Colon (tissue), 2 donors: ENCODE measurements around the gene AUTS2.

ENCODE experiments used
- FAIRE-seq: peaks from 2 replicates; lab custom pipeline; 2012; peaks lifted over from hg19 to GRCh38; lab: Jason Lieb, UNC
- donor health status: control.
- donor health status: control.

The AUTS2 gene

DNA sequence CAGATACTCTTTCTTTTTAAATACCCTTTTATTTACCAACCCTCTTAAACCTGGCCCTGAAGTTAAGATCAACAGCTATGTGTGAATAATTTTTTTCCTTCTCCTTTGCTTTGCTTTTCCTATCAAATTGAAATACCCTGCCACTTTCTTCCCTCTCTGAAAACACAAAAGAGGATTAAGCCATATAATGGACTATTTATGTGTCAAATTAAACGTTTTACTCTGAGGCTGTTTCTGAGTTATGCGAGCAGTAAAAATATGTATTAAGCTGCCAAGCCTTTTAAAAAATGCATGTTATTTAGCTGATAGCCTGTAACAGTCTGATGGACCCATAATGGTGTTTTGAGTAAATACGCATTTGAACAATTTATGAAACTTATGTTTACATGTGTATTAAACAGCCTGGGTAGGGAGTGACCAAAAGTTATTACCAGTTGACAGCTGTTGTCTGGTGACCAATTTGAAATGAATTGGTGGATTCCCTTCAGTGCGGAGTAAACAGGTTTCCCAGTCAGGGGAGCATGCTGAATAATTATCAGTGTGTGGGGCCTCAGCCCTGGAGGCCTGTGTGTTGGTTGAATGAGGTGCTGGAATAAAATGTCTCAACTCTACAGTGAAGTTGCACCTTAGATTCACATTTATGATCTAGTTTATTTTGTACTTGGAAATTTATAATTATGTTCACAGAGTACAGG is 89.6 kb downstream of the AUTS2 start:
- no peak for FAIRE-seq

DNA sequence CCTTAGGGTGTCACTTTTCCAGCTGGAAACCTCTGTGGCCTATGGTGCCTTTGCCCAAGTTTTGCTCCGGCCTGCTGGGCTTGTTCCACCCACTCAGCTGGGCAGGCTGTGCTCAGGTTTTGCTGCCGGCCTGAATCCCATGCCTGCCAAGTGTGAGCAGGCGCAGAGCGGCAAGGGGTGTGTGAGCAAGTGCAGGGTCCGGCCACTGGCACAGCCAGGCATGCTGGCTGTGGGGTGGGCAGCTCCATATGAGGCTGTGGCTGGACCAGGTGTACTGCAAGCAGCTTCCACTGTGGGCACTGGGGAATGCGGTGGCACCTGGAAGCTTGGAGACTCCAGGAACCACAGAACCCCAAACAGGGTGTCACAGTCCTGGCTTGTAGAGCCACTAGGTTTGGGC is 92.1 kb downstream of the AUTS2 start:
- no peak for FAIRE-seq

DNA sequence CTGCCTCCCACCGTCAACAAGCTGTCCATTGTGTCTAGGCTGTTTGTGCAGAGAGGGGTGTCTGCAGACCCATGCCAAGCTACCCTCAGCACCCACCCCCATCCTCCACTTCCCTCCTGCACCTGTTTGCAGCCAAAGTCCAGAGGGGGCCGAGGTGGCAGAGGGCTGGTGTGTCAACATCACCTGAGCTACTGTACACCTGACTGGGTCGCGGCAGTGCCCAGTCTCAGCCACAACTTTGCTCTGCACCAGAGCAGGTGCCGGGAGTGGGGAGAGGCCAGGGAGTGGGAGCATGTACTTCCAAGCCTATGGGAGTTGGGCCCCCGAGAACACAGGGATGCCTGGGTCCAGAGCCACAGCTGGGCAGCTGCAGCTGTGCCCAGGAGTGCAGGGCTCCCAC is 93.1 kb downstream of the AUTS2 start:
- FAIRE-seq = no peak

GRCh38 chr7:69691734-69692133 is 93.5 kb downstream of the AUTS2 start:
- no peak for FAIRE-seq

GRCh38 chr7:69692611-69693010 is 94.3 kb downstream of the AUTS2 start:
- no peak for FAIRE-seq

DNA sequence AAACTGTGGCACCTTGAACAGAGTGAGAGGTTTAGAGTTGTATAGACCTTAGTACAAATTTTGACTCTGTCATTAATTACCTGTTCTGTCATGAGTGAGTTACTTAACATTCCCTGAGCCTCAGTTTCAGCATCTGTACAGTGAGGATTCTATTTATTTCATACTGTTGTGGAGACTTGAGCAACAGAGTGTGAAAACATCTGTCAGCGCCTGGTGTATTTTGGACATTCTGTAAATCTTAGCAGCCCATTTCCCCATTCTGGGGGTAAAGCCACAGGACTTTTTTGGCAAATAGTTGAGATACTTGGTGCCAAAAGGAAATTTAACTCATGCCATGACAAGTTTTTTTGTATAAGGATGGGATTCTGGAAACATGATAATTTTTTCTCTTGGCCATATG is 94.8 kb downstream of the AUTS2 start:
- FAIRE-seq = no peak

DNA sequence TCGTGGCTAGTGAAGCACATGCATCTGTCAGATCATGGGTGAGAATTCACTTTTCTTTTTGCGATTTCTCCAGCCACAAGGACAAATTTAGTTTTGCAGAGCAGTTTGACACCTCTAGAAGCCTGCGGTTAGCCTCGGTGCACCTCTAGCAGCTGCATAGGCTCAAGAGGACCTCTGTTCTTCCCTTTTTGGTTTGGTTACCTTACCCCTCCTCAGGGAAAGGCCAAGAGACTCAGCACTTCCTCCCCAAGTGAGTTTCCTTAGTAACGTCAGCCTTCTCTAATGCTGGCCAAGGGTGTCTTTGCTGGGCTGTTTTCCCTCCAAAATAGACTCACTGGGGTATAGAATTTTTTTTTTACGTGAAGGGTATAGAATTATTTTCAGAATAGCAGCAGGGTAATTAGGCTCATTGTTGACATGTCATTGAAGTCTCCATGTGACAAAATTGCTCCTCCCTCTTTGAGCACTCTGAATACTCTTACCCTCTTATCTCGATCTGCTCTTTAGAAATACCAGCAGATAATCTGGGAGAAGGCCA is 97.8 kb downstream of the AUTS2 start:
- no peak for FAIRE-seq

- FAIRE-seq = no peak
These were observed 98.7 kb downstream of the AUTS2 start for GRCh38 chr7:69696686-69697685.

- no peak for FAIRE-seq
These were observed 100.0 kb downstream of the AUTS2 start for GRCh38 chr7:69698109-69698825.

DNA sequence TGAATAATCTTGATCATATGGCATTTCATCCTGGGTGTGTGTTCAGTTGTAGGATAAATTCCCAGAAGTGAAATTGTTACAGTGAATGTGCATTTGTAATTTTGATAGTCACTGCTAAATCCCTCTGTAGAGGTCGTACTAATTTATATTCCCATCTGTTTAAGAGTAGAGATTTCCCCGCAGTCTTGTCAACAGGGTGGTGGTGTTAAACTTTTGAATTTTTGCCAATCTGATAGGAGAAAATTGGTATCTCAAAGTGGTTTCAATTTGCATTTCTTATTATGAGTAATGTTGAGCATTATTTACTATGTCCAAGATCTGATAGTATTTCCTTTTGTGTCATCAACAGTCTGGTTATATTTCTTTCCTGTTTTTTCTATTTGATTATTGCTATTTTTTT is 101.7 kb downstream of the AUTS2 start:
- FAIRE-seq = no peak

DNA sequence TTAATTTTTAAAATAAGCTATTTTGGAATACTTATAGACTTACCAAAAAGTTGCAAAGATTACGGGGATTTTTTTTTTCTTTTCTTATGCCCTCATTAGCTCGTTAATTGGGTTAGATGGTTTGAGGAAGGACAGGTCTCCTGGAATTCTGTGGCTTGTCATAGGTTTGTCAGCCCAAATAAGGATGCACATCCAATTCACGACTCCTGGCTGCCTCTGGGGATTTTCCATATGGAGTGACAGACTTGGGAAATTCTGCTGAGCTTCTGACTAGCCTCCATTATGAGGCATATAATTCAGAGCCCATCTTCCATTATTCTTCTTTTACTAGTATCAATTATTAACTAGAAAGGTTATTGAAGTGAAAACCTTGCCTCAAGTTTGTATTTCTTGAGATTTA is 102.1 kb downstream of the AUTS2 start:
- no peak for FAIRE-seq

DNA sequence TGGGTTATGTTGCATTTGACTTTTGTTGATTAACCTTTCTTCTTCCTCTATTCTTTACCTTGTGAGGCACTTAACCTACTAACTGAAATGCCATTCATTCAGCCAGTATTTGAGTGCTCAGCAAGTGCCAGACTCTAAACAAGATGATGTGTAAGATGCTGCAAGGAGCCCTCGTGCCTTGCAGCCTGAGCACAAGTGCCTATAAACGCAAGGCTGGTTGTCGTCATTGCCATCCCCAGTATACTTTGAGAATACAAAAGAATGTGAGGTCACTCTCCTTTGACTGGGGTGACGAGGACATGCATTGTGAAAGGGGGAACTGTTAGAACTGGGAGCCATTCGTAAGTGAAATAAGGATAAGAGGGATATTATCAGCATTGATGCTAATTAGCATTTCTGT is 103.0 kb downstream of the AUTS2 start:
- no peak for FAIRE-seq

- FAIRE-seq = no peak
These were observed 104.1 kb downstream of the AUTS2 start for GRCh38 chr7:69702357-69702756.

- FAIRE-seq = no peak
These were observed 104.8 kb downstream of the AUTS2 start for GRCh38 chr7:69703099-69703498.

DNA sequence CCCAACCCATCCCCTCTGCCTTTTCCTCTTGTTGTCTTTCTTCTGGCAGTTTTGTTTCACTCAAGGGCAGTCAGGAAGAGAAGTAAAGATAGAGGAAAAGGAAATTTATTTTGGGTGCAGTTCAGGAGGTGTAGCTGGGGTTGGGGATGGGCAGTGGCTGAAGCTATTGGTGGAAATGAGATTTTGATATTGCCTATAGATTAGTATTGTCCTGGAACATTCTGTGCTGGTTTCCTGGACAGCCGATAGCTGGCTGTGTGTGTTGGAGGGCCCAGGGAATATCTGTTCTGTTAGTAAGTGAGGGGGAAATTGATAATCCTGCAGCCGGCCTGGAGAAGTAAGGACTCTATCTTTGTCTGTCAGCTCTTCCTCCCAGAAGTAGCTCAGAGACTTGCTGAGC is 107.8 kb downstream of the AUTS2 start:
- FAIRE-seq = no peak

DNA sequence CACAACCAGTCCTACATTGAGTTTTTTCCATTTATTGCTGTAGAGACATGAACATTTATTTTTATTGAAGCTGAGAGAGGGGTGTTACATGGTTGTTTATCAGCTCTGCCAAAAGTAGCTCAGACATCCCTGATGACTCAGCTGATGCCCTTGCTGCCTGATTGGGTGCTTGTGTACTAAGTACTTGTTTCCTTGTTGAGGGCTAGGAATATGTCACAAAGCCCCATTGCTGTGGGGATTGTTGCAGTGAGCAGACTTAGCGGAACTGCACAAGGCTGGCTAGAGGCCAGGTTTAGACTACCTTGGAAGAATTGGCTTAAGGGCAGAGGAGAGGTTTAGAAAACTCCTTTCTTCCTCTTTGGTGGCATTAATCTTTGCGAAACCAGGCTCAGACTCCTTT is 110.6 kb downstream of the AUTS2 start:
- FAIRE-seq = no peak

DNA sequence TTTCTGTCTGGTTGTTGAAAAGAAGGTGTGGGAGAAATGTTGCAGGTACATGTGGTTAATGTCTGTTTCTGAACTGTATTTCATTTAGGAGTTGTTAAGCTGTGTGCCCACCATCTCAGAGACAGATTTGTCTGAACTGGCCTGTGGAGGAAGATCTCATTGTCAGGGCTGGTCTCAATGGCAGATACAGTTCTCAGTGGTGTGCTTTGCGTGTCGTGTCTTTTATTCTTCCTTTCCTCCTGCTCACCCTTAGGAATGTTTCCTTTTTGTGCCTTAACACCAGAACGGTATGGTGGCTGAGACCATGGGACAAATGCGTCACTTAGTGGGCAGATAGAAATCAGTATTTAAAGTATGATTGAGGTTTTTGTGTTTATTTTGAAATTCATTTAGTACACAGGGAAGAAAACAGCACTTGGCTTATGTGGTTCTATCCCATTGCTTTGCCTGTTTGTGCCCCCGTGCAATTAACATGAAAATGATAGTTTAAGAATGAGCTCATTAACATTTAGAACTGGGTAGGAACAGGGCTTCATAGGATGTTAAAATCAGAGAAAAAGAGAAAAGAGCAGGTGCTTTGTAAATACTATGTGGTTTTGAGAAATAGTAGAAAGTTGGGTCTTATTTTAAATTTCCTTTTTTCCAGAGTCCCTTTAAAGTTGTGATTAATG is 112.6 kb downstream of the AUTS2 start:
- no peak for FAIRE-seq

DNA sequence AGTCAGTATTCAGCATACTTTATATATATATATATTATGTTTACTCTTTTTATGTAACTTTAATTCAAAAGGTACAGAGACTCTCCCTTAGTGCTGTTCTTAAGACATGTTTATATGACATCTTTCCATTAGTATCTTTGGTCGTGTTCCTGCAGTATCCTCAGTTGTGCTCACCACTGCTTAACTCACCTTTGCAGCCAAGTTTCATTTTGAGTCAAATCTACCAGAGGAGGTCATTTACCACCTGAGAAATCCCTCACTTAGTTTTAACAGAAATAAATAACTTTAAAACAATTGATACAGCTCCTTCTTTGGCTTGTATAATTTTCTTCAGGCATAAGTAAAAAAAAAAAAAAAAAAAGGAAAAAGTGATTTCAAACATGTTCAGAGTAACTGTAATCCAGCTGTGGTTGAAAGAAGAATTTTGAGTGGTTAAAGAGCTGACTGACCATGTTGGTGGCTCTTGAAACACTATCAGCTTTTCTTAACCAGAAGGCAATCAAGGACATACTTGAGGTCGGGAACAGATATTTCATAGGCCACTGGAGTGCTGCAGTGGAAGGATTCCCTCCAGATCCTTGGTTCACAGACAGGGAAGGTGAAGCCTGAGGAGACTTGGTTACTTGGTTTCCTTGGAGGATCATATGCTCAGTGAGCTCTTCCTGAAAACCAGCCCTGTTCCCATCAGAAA is 116.8 kb downstream of the AUTS2 start:
- FAIRE-seq = no peak

DNA sequence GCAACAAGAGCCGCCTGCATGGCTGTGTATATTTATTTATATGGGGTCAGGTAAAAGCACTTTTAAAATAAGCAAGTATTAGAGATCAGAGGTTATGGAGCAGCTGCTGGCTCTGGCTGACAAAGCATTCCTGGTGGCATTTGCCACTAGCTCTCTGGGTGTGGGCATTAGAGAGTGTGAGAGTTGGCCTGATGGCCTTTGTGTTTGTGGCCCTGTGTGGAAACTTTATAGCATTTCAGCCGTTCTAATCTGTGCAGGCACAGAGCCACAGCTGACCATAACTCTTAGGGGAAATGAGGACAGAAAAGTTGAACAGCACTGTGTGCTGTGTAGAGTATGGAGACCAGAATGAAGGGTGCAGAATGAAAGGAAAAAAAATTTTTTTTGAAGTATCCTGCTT is 118.9 kb downstream of the AUTS2 start:
- FAIRE-seq = no peak

GRCh38 chr7:69719717-69720116 is 121.4 kb downstream of the AUTS2 start:
- FAIRE-seq = no peak

DNA sequence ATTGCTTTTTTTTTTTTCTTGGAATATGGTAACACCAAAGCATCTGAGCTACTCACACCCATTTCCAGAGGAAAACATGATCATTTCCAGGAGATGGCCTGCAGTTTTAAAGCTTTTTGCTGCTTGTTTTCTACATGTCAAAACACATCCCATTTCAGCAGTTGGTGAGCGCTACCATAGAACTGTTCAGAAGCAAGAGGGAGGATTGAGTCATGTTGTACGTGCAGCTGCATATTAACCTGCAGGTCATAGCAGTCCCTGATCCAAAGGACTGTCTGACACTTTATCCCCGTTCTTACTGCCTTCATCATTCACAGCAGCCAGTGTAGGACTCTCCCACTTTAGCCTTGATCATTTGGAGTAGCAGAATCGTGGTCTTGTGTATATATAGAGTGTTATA is 124.6 kb downstream of the AUTS2 start:
- no peak for FAIRE-seq
